ENCODE results near the gene DNAJC5.

Gene DNAJC5

GRCh38 chr20:63942250-63942951 lies 47.5 kb downstream of the DNAJC5 start:
- no peak for DNase-seq

- no peak for DNase-seq
Observed at GRCh38 chr20:63942969-63943807, 48.3 kb downstream of the DNAJC5 start.

DNA sequence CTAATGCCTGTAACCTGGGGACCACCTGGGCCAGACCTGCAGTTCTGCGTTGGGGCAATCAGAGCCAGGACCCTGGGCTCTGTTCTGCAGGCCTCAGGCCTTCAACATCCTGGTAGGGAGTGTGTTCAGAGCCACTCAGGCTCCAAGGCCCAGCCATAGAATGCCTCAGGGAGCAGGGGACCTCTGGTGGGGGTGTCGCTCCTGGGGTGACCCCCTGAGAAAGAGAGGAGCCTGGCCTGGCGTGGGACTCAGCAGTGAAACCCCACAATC lies 48.8 kb downstream of the DNAJC5 start:
- DNase-seq: no peak

GRCh38 chr20:63944078-63944941 lies 49.4 kb downstream of the DNAJC5 start:
- no peak for DNase-seq

- no peak for DNase-seq
Observed at GRCh38 chr20:63945031-63945658, 50.2 kb downstream of the DNAJC5 start.

DNA sequence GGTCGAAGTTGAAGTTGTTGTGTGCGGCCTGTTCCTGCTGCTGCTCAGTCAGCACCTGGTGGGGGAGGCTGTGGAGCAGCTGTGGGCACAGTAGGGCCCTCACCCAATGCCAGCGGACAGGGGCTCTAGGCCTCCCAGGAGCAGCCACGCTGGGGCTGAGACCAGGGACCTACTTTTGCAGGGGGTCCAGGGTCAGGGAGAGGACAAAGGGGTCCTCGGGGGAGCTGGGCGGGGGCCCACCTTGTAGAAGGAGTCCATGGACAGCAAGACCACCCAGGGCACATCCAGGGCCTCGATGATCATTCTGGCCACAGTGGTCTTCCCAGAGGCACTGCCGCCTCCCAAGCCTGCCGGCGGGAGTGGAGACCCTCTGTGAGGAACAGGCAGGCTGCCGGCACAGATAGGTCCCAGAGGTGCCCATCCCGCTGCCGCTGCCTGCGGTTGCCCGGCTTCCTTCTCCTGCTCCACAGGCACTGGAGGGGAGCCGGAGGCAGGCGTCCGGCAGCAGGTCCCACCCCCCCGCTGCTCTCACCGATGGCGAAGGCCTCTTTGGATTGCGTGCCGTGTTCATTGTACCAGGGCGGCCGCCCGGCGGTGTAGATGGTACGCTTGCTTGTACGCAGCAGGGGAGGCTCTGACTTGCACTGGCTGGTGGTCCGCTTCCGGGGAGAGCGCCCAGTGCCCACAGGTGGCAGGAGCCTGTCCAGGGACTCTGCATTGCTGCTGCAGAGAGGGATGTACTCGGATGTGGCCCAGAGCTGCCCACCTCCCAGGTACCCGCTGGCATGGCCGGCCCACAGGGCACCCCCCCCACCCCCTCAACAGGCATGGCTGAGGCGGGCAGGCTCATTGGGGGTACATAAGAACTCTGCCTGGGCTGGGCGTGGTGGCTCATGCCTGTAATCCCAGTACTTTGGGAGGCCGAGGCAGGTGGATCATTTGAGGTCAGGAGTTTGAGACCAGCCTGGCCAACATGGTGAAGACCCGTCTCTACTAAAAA lies 51.3 kb downstream of the DNAJC5 start:
- DNase-seq: no peak

DNA sequence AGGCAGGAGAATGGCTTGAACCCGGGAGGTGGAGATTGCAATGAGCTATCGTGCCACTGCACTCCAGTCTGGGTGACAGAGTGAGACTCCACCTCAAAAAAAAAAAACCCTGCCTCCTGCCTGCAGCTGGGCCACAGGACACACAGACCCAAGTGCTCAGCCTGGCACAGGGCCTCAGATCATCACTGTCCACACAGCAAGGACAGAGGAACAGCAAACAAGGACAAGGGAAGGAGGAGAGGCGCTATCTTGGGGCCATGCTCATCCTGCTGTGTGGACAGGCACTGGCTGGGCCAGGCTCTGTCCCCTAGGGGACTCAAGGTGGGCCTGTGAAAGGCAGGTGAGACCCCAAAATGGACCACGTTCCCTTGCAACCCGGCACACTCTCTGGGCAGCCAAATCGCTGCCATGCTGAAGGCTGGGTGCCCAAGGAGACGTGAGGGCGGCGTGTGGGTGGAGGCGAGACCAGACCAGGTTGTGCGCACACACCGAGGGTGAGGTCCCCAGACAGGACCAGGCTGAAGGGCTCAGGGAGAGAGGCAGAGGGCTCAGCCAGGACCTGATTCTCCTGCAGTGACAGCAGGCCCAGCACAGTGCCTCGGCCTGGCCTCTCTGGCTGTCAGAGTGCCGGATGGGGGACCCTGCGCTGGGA lies 52.2 kb downstream of the DNAJC5 start:
- DNase-seq: no peak

GRCh38 chr20:63947638-63948456 lies 52.9 kb downstream of the DNAJC5 start:
- DNase-seq: no peak

- no peak for DNase-seq
Observed at GRCh38 chr20:63950701-63951397, 55.9 kb downstream of the DNAJC5 start.

GRCh38 chr20:63951398-63952209 lies 56.7 kb downstream of the DNAJC5 start:
- no peak for DNase-seq

GRCh38 chr20:63952210-63952535 lies 57.2 kb downstream of the DNAJC5 start:
- no peak for DNase-seq

DNA sequence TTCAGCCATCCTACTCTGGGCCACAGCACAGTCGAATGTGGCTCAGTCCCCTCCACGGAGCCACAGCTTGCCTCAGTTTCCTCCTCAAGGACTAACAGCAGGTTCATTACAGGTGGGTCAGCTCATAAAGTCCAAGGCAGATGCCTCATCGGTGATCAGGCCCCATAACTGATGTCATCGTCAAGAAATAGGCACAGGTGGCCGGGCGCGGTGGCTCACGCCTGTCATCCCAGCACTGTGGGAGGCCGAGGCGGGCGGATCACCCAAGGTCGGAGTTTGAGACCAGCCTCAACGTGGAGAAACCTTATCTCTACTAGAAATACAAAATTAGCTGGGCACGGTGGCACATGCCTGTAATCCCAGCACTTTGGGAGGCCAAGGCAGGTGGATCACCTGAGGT lies 57.8 kb downstream of the DNAJC5 start:
- no peak for DNase-seq

DNA sequence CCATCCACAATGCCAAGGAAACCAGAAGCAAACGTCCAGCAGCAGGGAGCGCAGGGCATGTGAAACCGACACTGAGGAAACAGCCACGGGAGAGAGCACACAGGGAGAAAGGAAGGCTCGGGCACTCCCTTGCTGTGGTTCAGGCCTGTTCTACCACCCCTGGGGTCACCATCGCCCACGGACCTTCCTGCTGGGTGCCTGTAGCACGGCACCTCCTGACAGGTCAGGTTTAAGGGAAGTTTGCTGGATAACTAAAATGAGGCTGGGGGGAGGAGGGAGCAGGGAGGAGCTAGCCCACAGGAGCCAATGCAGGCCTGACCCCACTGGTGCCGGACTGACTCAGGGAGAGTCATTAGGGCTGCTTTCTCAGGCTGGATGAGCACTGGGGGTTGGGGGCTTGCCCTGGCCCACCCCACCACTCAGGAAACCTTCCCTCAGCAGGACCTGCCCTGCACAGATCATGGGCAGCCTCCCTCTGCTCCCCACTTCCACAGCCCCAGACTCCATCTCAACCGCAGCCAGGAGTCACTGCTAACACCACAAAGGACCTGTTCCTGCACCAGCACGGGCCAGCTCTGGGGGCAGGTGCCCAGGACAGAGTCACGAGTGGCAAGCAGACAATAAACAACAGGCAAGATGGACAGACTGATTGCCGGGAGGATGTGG lies 59.0 kb downstream of the DNAJC5 start:
- DNase-seq: no peak

DNA sequence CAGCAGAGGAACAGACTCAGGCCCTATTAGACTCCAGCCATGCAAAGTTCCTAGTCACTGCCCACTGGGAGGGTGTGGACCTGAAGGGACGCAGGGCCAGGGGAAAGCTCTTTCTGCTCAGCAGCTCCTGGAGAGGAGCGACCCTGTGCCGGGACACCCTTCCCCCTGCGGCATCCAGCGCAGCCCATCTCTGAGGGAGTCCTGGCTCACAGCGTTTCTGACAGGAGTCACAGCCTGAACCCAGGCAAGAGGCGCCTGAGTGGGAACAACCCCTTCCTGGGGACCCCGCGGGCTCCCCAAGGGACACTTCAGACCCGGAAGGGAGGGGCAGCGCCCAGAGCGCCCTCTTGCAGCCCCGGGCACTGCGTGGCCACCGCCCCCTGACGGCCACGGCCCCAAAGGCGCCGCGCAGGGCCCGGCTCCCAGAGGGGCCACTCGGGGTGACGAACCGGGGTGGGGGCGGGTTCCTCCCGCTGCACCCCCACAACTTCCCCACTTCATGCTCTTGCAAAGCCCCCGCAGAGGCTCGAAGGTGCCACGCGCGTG lies 60.4 kb downstream of the DNAJC5 start:
- DNase-seq: peak; percentile 54

DNA sequence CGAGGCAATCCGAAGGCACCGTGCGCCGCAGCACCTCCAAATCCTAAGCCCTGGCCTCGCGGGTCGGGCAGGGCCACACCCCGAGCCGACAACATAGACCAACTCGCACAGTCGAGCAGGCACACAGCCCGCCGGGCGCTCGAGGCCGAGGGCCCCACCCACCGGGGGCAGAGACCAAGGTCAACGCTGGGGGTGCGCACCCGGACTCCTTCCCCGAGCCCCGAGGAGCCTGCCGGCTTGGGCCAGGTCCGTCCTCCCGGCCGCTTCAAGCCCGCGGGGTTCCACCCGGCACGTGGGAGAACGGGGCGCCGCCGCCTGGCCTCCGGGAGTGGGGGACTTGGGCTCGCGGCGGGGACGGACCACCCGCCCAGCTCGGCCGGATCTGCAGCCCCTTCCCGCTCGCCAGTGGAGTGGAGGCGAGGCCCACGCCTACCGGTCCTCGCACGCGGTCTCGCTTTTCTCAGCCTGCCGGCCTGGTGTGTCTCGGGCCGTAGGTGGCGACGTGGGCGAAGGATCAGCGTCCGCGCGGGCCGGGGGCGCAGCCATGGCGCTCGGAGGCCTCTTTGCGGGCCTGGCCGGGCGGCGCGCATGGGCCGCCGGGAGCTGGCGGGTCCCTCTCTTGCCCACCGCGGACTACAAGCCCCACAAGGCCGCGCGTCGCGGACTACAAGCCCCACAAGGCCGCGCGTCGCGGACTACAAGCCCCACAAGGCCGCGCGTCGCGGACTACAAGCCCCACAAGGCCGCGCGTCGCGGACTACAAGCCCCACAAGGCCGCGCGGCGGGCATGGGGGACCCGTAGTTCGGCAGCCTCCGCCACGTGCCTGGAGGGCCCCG lies 61.1 kb downstream of the DNAJC5 start, which contains the start of gene UCKL1:
Gene UCKL1, minus strand, starts transcription at position 590 of the 837 bp plus-strand sequence. Its CDS starts 44 bp downstream, at position 546.
- peak; percentile 96 for DNase-seq

DNA sequence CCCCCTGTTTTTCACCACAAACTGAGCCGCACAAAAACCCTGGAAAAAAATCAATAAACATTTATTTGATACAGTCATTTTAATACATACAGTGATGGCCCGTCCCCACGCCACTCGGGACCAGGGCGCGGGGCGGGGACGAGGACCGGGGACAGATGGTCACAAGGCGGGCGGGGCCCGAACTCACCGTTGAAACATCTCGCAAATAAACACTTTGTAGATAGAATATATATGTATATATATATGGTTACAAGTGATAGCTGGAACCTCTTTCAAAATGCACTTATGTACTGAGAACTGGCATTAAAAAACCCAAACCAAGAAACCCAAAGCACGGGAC lies 61.7 kb downstream of the DNAJC5 start:
- DNase-seq: no peak

Measured in NCI-H345 (cell line).